GM19043 (cell line): ENCODE results near the gene CHGA.

Experiments used
- ATAC-seq: cut with Tn5 transposase; IDR thresholded peaks from one replicate; pipeline ENCODE4 v1.9.1; 2021; ENCODE audit warnings: low read depth; ENCODE audit not compliant: unreplicated experiment

The CHGA gene

GRCh38 chr14:92959761-92960680, 37.1 kb downstream of the CHGA start:
- ATAC-seq = no peak

- no peak for ATAC-seq
Measured at GRCh38 chr14:92960706-92961566, 38.0 kb downstream of the CHGA start.

DNA sequence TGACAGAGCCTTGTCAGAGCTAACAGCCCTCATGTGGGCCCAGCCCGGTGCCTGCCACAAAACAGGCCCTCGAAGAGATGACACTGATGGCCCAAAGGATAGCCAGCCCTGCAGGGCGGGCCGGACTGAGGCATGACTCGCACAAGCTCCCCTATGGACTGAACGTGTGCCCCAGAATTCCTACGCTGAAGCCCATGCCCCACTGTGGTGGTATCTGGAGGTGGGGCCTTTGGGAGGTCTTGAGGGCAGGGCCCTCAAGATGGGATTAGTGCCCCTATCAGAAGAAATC, 38.6 kb downstream of the CHGA start:
- ATAC-seq = no peak

GRCh38 chr14:92962031-92962830, 39.3 kb downstream of the CHGA start:
- ATAC-seq = no peak

DNA sequence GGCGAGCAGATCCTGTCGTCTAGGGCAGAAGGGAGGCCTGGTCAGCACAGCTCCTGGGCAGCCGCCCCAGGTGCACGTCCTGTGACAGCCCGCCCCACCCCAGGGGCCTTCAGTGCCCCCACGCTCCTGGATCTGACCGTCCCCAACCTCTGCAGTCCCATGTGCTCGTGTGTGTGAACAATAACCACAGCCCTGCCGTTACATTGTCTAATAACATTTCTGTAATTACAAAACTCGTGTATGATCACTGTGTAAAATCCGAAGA, 39.8 kb downstream of the CHGA start:
- ATAC-seq = no peak

- no peak for ATAC-seq
Measured at GRCh38 chr14:92963301-92964123, 40.6 kb downstream of the CHGA start.

GRCh38 chr14:92964124-92965109, 41.5 kb downstream of the CHGA start:
- ATAC-seq = no peak

DNA sequence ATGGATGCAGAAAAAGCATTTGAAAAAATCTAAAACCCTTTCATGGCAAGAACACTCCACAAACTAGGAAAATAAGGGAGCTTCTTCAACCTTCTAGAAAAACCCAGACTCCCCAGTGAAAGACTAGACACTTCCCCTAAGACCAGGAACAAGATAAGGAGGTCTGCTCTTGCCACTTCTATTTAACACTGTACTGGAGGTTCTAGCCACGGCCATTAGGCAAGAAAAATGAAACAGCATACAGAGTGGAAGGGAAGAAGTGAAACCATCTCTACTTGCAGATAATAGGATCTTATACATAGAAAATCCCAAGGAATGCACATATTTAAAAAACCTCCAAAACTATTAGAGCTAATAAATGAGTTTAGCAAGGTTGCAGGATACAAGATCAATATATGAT, 42.3 kb downstream of the CHGA start:
- ATAC-seq = no peak

GRCh38 chr14:92967346-92967926, 44.5 kb downstream of the CHGA start:
- ATAC-seq = no peak

DNA sequence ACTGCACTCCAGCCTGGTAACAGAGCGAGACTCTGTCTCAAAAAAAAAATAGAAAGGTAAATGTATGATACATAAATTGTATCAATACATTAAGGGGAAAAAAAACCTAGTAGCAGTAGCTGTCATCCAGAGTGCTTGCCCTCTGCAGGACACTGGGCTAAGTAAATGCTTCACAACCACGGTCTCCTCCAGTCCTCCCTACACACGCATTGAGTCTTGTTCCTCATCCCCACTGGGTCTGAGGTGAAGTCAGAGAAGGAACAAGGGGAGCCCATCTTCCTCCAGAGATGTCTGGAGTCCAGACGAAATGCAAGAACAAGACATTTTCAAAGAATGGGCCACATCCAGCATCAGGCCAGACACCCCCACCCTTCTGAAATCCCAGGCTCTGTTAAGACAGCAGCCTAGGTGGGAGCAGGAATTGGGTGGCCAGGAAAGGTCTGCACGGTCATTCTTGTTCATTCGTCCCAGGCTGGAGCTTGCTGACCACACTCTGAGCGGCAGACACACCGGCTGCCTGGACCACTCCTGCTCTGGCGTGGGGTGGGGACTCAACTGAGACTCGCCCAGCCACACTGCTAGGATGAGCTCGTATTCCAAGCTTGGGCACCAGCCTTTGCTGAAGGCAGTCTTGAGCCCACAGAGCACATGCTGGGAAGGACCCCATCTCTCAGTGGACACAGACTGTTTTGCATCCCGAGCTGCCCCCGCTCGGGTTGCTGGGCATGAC, 45.5 kb downstream of the CHGA start:
- ATAC-seq = no peak

- no peak for ATAC-seq
Measured at GRCh38 chr14:92969430-92969829, 46.5 kb downstream of the CHGA start.

GRCh38 chr14:92969871-92970270, 46.9 kb downstream of the CHGA start:
- ATAC-seq = no peak

DNA sequence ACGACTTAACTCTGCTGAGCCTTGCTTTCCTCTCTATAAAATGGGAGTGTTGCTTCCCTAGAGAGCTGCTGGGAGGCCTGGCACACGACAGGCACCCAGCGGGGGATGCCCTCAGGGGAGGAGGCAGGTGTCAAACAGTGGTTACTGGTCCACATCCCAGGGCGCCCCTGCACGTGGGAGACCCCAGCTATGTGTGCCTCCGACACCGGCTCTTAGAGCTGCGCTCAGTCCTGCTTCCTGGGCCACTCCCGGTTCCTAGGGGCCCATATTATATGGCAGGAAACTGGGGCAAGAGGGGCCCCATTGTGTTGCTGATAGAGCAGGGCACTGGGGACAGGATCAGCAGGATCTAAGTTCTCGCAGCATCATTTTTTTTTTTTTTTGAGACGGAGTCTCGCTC, 47.3 kb downstream of the CHGA start:
- no peak for ATAC-seq

- ATAC-seq = no peak
Measured at GRCh38 chr14:92971601-92972180, 48.7 kb downstream of the CHGA start.

DNA sequence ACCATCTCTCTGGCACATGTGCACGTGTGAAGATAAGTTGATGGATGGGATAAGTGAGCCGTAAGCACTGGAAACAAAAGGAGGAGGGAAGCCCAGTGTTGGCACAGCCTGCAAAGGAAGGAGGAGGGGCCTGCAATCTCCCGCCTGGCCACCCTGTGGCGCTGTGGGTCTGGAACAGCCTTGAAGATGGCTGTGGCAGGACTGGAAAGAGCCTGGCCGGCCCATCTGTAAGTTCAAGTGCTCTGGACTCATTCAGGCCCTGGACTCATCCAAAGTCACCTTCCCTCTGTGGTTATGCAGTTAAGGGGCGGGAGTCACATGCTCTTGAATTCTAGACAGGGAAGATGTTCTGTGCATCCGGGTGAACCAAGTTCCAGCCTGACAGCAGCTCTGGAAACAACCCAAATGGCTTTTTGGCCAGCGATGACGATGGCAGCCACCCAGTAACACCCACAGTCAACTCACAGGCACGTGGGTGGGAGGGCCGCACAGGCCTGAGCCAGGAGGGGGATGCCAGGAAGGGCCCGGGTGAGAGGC, 50.4 kb downstream of the CHGA start:
- ATAC-seq = no peak

DNA sequence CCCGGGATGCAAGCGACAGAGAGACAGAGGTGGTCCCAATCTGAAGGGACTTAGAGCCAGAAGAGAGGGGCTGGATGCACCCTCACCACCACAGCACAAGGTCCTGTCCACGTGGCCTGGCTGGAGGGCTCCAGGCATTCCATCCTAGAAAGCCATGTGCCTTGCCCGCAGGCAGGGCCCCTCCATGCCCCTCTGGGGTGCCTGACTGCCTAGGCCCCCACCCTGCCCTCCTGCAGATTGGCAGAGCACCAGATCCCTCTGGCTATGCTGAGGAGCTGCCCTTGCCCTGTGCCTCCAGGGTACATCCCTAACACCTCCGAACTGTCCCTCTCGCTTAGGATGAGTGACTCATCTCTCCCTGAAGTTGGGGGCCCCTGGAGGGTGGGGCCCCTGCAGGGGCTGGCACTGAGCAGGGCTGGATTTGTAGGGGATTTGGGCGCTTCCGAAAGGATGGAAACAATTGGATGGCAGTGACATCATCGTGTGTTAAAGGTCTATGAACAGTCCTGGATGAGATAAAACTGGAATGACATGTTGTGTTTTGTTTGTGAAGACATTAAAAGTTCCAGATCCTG, 50.9 kb downstream of the CHGA start:
- no peak for ATAC-seq
